ENCODE results near the gene CDRT4. TPM values are rescaled to one million over a fixed set of nuclear protein-coding genes. Genes with fewer than 3 reads are reported as not detected.

CDRT4 gene
- total and polyA plus RNA-seq, 4 donors = 2.3 to 19.5 (median 16.3) TPM

- Histone ChIP-seq H3K27ac (ENCODE audit: low read depth in 1 of 2, low read length in 2 of 2) (no peak overlapping the region), H3K9me3 (ENCODE audit: control insufficient read depth, low read length) (no peaks in the 10 kb centered on the region), H3K4me3 (ENCODE audit: low read length in 2 of 2) (no peak overlapping the region), H3K27me3 (ENCODE audit: control insufficient read depth in 1 of 2, insufficient read depth in 2 of 2, low read length in 1 of 2) (no peaks in the 10 kb centered on the region), H3K4me1 (ENCODE audit: control insufficient read depth in 1 of 2, insufficient read depth in 2 of 2, low read length in 2 of 2) (no peaks in the 10 kb centered on the region), H3K36me3 (ENCODE audit: control insufficient read depth in 1 of 2, insufficient read depth in 2 of 2, low read length in 1 of 2) (no peaks in the 10 kb centered on the region)
- DNase-seq (no peak), ATAC-seq (ENCODE audit: low FRiP score) (no peak)
- 26 to 38% methylated on average over 7 of the region's 7 CpGs for WGBS, 2 donors
- intact Hi-C loops (cut with DNase I) = no loop called here
Observed at GRCh38 chr17:15418781-15419180, 48.6 kb downstream of the CDRT4 start.

DNA sequence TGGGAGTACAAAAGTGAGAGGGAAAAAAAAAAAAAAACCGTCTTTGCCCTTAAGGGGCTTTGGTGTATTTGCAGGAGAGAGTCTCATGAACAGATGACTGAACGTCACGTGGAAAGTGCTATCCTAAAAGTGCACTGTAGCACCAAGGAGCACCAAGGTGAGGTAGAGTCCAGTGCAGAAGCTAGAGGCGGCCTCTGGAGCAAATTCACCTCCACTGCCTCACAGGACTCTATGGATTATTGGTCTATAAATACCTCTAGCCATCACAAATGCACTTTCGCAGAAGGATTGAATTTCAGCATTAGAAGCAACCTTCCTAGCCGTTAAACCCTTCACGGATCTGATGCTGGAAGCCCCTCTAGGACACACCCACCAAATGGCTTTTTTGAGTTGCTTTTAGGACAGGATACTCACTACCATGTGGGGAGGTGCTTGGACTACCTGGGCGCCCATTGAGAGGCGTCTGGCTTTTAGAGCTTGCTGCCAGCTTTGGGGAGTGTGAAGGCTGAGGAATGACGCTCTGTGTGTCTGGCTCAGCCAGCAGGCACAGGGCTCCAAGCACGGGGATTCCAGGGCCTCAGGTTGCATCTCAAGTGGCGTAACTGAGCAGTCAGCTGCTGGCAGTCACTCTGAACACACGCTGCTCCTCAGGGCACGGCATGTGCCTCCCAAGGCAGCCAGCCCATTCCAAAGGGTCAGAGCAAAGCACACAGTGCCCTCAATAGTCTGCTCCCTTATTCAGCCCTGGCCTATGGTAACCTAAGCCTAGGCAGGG lies 52.7 kb downstream of the CDRT4 start:
- Histone ChIP-seq H3K4me1 (ENCODE audit: control insufficient read depth in 1 of 2, insufficient read depth in 2 of 2, low read length in 2 of 2) (no peaks in the 10 kb centered on the region), H3K27ac (ENCODE audit: low read depth in 1 of 2, low read length in 2 of 2) (no peak overlapping the region), H3K27me3 (ENCODE audit: control insufficient read depth in 1 of 2, insufficient read depth in 2 of 2, low read length in 1 of 2) (no peaks in the 10 kb centered on the region), H3K9me3 (ENCODE audit: control insufficient read depth, low read length) (no peaks in the 10 kb centered on the region), H3K4me3 (ENCODE audit: low read length in 2 of 2) (no peak overlapping the region), H3K36me3 (ENCODE audit: control insufficient read depth in 1 of 2, insufficient read depth in 2 of 2, low read length in 1 of 2) (no peaks in the 10 kb centered on the region)
- DNase-seq = no peak
- 83 to 84% methylated on average over 14 of the region's 14 CpGs for WGBS, 2 donors
- intact Hi-C loops (cut with DNase I) = loop anchor here in 1 of 2 donors (5.0 kb wide), 2 partner anchors 43 to 152 kb away; no protein-coding TSS in a partner anchor
- ATAC-seq (ENCODE audit: low FRiP score) = no peak

DNA sequence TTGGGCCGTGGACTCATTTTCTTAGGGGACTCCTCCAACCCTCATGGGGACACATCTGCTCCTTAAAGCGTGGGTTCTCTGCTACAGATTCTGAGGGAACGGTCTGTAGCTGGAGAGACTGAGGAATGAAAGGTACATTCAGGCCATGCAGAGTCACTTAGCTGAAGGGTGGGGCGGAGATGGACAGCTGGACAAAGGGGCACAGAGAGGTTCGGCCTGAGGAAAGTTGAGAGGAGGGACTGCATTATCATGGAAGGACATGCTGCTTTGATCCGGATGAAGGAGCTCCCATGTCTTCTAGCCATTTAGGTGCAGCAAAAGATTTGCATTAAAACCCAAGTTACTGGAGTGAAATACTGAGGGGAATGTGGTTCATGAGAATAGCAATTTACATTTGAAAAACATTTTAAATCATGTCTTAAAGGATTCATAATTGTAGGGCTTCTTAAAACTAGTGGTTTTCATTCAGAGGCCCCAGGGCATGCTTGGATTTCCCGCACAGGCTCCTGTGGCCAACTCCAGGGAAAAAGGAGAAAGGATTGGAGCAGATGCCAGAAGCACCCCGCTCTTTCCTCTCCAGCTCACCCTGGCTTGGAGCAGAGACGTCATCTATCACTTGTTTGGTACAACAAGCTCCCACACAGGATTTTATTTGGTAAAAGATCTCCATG lies 54.2 kb downstream of the CDRT4 start:
- Histone ChIP-seq H3K36me3 (ENCODE audit: control insufficient read depth in 1 of 2, insufficient read depth in 2 of 2, low read length in 1 of 2) (no peaks in the 10 kb centered on the region), H3K27ac (ENCODE audit: low read depth in 1 of 2, low read length in 2 of 2) (no peak overlapping the region), H3K27me3 (ENCODE audit: control insufficient read depth in 1 of 2, insufficient read depth in 2 of 2, low read length in 1 of 2) (no peaks in the 10 kb centered on the region), H3K4me1 (ENCODE audit: control insufficient read depth in 1 of 2, insufficient read depth in 2 of 2, low read length in 2 of 2) (peaks cover 0 to 3% of the 10 kb centered on the region in 2 donors), H3K4me3 (ENCODE audit: low read length in 2 of 2) (no peak overlapping the region), H3K9me3 (ENCODE audit: control insufficient read depth, low read length) (no peaks in the 10 kb centered on the region)
- ATAC-seq (ENCODE audit: low FRiP score) (no peak), DNase-seq (no peak)
- 93 to 95% methylated on average over 9 of the region's 9 CpGs for WGBS, 2 donors
- intact Hi-C loops (cut with DNase I) = loop anchor here in 1 of 2 donors (5.0 kb wide), 2 partner anchors 44 to 151 kb away; no protein-coding TSS in a partner anchor

GRCh38 chr17:15412606-15413005 lies 54.8 kb downstream of the CDRT4 start:
- intact Hi-C loops (cut with DNase I) = loop anchor here in 1 of 2 donors (5.0 kb wide), 2 partner anchors 45 to 150 kb away; no protein-coding TSS in a partner anchor
- no peak overlapping the region for H3K27ac ChIP-seq (ENCODE audit: low read depth in 1 of 2, low read length in 2 of 2)

GRCh38 chr17:15411384-15412198 lies 55.8 kb downstream of the CDRT4 start:
- Histone ChIP-seq H3K36me3 (ENCODE audit: control insufficient read depth in 1 of 2, insufficient read depth in 2 of 2, low read length in 1 of 2) (no peaks in the 10 kb centered on the region), H3K4me1 (ENCODE audit: control insufficient read depth in 1 of 2, insufficient read depth in 2 of 2, low read length in 2 of 2) (peaks cover 0 to 3% of the 10 kb centered on the region in 2 donors), H3K9me3 (ENCODE audit: control insufficient read depth, low read length) (no peaks in the 10 kb centered on the region), H3K27ac (ENCODE audit: low read depth in 1 of 2, low read length in 2 of 2) (no peak overlapping the region), H3K27me3 (ENCODE audit: control insufficient read depth in 1 of 2, insufficient read depth in 2 of 2, low read length in 1 of 2) (no peaks in the 10 kb centered on the region), H3K4me3 (ENCODE audit: low read length in 2 of 2) (no peak overlapping the region)
- intact Hi-C loops (cut with DNase I) = loop anchor here in 1 of 2 donors (5.0 kb wide), 2 partner anchors 46 to 149 kb away; no protein-coding TSS in a partner anchor
- DNase-seq (peak in 1 of 2 donors; percentile 68), ATAC-seq (ENCODE audit: low FRiP score) (peak; percentile 79)
- 84 to 86% methylated on average over 7 of the region's 7 CpGs for WGBS, 2 donors

More at GRCh38 chr17:15412606-15413005, 54.8 kb downstream of the CDRT4 start:
- H3K4me3 ChIP-seq (ENCODE audit: low read length in 2 of 2) = no peak overlapping the region
- H3K36me3 ChIP-seq (ENCODE audit: control insufficient read depth in 1 of 2, insufficient read depth in 2 of 2, low read length in 1 of 2) = no peaks in the 10 kb centered on the region
- DNase-seq = no peak
- ATAC-seq (ENCODE audit: low FRiP score) = no peak
- WGBS, 2 donors = 83 to 89% methylated on average over 7 of the region's 7 CpGs
- H3K4me1 ChIP-seq (ENCODE audit: control insufficient read depth in 1 of 2, insufficient read depth in 2 of 2, low read length in 2 of 2) = peaks cover 0 to 3% of the 10 kb centered on the region in 2 donors
- no peaks in the 10 kb centered on the region for H3K27me3 ChIP-seq (ENCODE audit: control insufficient read depth in 1 of 2, insufficient read depth in 2 of 2, low read length in 1 of 2)
- no peaks in the 10 kb centered on the region for H3K9me3 ChIP-seq (ENCODE audit: control insufficient read depth, low read length)

- Histone ChIP-seq H3K36me3 (ENCODE audit: control insufficient read depth in 1 of 2, insufficient read depth in 2 of 2, low read length in 1 of 2) (no peaks in the 10 kb centered on the region), H3K4me1 (ENCODE audit: control insufficient read depth in 1 of 2, insufficient read depth in 2 of 2, low read length in 2 of 2) (peaks cover 0 to 3% of the 10 kb centered on the region in 2 donors), H3K4me3 (ENCODE audit: low read length in 2 of 2) (peak overlapping the region in 1 of 2 donors; percentile 12), H3K27ac (ENCODE audit: low read depth in 1 of 2, low read length in 2 of 2) (peak overlapping the region; percentile 16 to 71), H3K9me3 (ENCODE audit: control insufficient read depth, low read length) (no peaks in the 10 kb centered on the region), H3K27me3 (ENCODE audit: control insufficient read depth in 1 of 2, insufficient read depth in 2 of 2, low read length in 1 of 2) (no peaks in the 10 kb centered on the region)
- ATAC-seq (ENCODE audit: low FRiP score) (peak; percentile 82), DNase-seq (peak in 1 of 2 donors; percentile 72)
- intact Hi-C loops (cut with DNase I) = loop anchor here in 1 of 2 donors (5.0 kb wide), 2 partner anchors 48 to 147 kb away; no protein-coding TSS in a partner anchor
- 5 to 6% methylated on average over 14 of the region's 14 CpGs for WGBS, 2 donors
Observed at GRCh38 chr17:15409721-15410250, 57.6 kb downstream of the CDRT4 start.

- DNase-seq (no peak), ATAC-seq (ENCODE audit: low FRiP score) (no peak)
- peaks cover 0 to 3% of the 10 kb centered on the region in 2 donors for H3K4me1 ChIP-seq (ENCODE audit: control insufficient read depth in 1 of 2, insufficient read depth in 2 of 2, low read length in 2 of 2)
- 93 to 95% methylated on average over 3 of the region's 3 CpGs for WGBS, 2 donors
- no peak overlapping the region for H3K4me3 ChIP-seq (ENCODE audit: low read length in 2 of 2)
- H3K27me3 ChIP-seq (ENCODE audit: control insufficient read depth in 1 of 2, insufficient read depth in 2 of 2, low read length in 1 of 2) = no peaks in the 10 kb centered on the region
- H3K9me3 ChIP-seq (ENCODE audit: control insufficient read depth, low read length) = no peaks in the 10 kb centered on the region
- intact Hi-C loops (cut with DNase I) = no loop called here
- H3K27ac ChIP-seq (ENCODE audit: low read depth in 1 of 2, low read length in 2 of 2) = no peak overlapping the region
- H3K36me3 ChIP-seq (ENCODE audit: control insufficient read depth in 1 of 2, insufficient read depth in 2 of 2, low read length in 1 of 2) = no peaks in the 10 kb centered on the region
Observed at GRCh38 chr17:15408803-15409202, 58.6 kb downstream of the CDRT4 start.

DNA sequence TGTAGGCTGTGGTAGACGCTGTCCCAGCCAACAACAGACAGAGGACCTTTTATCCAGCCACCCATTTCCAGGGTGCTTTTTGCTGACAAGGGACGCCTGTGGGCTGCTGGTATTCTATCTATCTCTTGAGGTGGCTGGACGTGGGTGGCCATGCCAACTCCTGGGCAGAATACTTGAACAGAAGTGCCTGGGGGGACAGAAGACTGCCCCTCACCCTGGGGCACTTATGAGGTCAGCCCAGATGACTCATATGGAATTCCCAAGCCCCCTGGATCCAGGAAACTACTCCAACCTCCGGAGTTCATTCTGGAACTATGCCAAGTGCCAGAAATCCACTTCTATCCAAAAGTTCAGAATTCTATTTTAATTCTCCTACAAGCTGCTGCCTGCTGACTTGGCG lies 61.3 kb downstream of the CDRT4 start:
- no peak overlapping the region for H3K4me3 ChIP-seq (ENCODE audit: low read length in 2 of 2)
- H3K4me1 ChIP-seq (ENCODE audit: control insufficient read depth in 1 of 2, insufficient read depth in 2 of 2, low read length in 2 of 2) = peaks cover 0 to 3% of the 10 kb centered on the region in 2 donors
- intact Hi-C loops (cut with DNase I) = no loop called here
- H3K27me3 ChIP-seq (ENCODE audit: control insufficient read depth in 1 of 2, insufficient read depth in 2 of 2, low read length in 1 of 2) = no peaks in the 10 kb centered on the region
- no peaks in the 10 kb centered on the region for H3K9me3 ChIP-seq (ENCODE audit: control insufficient read depth, low read length)
- DNase-seq (no peak), ATAC-seq (ENCODE audit: low FRiP score) (no peak)
- H3K27ac ChIP-seq (ENCODE audit: low read depth in 1 of 2, low read length in 2 of 2) = no peak overlapping the region
- 53 to 67% methylated on average over 5 of the region's 5 CpGs for WGBS, 2 donors
- H3K36me3 ChIP-seq (ENCODE audit: control insufficient read depth in 1 of 2, insufficient read depth in 2 of 2, low read length in 1 of 2) = no peaks in the 10 kb centered on the region
